OCI-LY1 (cell line): ENCODE measurements around the gene XPR1.

ENCODE experiments used
- EZH2 ChIP-seq: fragments of 200-600 bp; sonication (generic), shearing (Covaris generic); IDR thresholded peaks from 2 replicates; pipeline ENCODE4 v1.8.0; 2017; ENCODE audit warnings: borderline replicate concordance, mixed run types, mild to moderate bottlenecking, antibody characterized with exemption, low read length, moderate library complexity, mixed read lengths
- TF ChIP-seq, protein P1 (sequence below): fragments of 200-600 bp; sonication (generic), shearing (Covaris generic); IDR thresholded peaks from 2 replicates; pipeline ENCODE4 v1.5.1; 2017; ENCODE audit warnings: mild to moderate bottlenecking, antibody characterized with exemption, low read length, moderate library complexity, mixed read lengths

DNA sequence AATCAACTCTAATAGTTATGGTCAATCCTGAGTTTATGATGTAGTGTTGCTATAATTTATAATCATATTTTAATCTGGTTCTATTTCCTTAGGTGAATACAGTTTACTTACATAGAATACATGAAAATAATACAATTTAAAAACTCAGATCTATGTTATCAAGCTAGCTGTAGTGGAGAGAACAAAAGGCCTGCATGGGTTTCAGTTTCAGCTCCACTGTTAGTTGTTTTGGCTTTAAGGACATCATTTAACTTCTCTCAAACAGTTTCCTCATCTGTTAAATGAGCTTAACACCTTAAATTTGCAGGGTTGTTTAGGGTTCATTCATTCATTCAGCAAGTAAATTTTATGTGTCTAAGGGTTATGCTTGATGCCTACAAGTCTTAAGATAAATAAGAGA, 182.4 kb downstream of the XPR1 start:
- TF ChIP-seq, protein P1, sequence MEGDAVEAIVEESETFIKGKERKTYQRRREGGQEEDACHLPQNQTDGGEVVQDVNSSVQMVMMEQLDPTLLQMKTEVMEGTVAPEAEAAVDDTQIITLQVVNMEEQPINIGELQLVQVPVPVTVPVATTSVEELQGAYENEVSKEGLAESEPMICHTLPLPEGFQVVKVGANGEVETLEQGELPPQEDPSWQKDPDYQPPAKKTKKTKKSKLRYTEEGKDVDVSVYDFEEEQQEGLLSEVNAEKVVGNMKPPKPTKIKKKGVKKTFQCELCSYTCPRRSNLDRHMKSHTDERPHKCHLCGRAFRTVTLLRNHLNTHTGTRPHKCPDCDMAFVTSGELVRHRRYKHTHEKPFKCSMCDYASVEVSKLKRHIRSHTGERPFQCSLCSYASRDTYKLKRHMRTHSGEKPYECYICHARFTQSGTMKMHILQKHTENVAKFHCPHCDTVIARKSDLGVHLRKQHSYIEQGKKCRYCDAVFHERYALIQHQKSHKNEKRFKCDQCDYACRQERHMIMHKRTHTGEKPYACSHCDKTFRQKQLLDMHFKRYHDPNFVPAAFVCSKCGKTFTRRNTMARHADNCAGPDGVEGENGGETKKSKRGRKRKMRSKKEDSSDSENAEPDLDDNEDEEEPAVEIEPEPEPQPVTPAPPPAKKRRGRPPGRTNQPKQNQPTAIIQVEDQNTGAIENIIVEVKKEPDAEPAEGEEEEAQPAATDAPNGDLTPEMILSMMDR = no peak
- TF ChIP-seq EZH2 = no peak
